ENCODE data around the gene HBM. TPM values are rescaled to one million over a fixed set of nuclear protein-coding genes. Genes with fewer than 3 reads are reported as not detected.
"Not testable (repeated sequence)": the region's sequence is repeated elsewhere in the genome, so short reads cannot be mapped to it uniquely, and the experiment has no call there.

Gene HBM
- total RNA-seq, 1 donor from 2014 or later = 15.0 TPM

DNA sequence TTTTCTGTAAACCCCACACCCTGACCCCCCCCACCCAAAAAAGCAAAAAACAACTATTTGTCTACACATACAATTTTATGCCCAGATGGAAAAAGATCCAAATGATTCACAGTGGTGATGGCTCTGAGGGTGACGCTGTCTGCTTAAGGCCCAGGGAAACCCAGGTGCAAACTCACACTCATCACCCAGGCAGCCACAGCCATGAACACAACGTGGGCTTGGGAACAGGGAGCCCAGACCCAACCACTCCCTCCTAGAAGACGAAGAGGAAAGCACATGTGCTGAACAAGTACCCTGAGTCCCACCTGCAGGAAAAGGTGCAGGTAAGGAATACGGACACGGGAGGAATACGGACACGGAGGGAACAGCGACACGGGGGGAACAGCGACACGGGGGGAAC, 19.9 kb downstream of the HBM start:
- no peak for DNase-seq

DNA sequence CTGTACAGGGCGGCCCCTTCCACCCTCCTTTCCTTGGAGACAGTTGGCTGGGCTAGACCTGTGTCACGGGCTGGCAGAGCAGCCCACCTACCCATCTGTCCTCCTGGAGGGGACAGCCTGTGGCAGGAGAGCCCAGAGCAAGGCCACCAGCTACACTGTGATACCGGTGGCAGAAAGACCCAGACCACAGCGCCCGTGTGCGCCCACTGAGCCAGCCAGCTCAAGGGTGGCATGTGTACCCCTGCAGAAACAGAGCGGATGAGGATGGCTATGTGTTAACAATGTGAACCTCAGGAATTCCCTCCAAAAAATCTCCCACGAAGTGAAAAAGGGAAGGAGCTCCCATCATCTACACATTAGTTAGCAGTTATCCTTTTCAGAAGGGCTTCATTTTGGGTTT, 21.6 kb downstream of the HBM start:
- no peak for DNase-seq

DNA sequence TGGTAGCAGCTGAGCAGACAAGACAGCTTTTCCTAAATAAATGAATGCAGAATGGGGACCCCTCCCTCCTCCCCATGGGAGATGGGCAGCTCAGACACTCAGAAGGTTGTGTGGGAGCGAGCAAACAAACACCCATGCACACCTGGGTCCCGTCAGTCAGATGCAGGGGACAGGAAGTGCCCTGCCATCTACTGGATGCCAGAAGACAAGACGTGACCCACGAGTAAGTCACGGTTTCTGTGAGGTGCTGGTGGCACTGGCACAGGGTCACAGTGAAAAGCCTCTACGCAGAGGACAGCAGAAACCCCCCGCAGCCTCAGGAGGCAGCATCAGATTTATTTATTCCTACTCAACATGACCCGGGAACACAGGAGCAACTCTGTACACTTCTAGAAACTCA, 22.9 kb downstream of the HBM start:
- no peak for DNase-seq

DNA sequence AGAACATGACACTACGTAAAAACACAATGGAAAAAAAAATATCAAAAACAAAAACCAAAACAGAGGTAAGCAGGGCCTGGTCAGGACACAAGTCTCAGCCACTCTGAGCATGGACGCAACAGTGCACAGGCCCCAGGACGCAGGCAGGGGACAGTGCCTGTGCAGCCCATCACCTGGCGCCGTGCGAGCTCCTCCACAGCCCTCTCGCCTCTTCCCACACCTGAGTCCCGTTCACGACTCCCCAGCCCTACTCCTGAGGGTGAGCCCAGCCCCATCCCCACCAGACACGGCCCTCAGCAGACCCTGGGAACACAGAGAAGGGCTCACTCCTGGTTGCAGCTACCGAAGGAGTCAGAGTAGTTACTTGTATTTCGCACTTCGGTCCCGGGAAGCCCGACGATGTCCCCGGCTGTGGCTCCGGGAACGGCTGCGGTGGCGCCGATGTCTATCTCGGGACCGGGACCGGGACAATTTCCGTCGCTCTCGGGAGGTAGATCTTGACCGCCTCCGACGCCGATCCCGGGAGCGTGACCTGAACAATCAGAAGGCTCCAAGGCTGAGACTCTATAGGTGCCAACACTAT, 23.9 kb downstream of the HBM start:
- no peak for DNase-seq

DNA sequence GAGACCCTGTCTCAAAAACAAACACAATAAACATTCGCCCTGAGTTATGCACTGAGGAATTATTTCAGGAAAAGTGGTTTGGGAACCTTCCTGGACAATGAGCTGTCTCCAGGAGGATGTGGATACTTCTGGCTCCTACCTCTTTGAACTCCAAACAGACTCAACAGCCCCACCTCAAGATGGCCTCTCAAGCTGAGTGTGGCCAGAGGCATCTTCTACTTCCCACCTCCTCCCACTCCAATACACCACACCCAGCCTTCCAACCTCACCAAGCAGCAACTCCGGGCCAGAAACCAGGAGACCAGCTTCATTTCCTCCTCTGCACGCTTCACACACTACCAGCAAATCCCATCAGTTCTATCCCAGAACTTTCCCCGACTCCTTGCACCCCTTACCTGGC, 26.1 kb downstream of the HBM start:
- no peak for DNase-seq

DNA sequence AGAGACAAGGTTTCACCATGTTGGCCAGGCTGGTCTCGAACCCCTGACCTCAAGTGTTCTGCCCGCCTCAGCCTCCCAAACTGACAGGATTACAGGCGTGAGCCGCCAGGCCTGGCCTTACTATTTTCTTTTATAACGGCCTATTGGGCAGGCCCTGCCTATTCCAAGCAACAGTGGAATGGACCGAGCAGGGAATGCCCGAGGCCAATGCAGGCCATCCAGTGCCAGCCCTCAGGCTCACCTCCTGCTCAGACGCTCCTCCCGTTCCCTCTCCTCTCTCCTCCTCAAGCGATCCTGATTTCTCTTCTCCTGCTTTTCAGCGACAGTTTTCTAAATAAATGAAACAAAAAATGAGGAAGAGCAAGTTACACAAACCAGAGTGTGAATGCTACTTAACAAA, 26.9 kb downstream of the HBM start:
- no peak for DNase-seq

DNA sequence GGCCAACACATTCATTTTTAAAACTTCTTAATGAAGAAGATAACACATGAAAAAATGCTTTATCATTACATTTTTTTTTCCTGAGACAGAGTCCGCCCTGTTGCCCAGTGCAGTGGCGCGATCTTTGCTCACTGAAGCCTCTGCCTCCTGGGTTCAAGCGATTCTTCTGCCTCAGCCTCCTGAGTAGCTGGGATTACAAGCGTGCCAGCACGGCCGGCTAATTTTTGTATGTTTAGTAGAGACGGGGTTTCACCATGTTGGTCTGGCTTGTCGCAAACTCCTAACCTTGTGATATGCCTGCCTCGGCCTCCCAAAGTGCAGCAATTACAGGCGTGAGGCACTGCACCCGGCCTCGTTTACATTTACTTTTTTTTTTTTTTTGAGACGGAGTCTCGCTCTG, 27.7 kb downstream of the HBM start:
- no peak for DNase-seq

DNA sequence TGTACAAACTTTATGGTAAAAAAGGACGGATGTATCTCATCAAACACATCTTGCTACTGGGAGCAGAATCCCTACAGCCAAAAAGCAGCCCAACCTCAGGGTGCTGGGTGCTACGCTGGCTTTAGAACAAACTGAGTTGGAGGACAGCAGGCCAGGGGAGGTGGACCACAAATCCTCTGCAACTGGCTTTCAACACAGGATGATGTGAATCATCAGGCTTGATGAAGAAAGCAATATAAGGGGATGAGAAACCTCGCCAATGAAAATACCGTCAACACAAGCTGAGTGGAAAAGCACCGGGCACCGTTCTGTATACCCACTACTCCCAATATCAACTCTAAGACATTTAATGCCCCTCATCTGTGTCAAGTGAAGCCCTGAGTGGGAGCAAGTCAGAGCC, 28.7 kb downstream of the HBM start:
- DNase-seq = no peak

DNA sequence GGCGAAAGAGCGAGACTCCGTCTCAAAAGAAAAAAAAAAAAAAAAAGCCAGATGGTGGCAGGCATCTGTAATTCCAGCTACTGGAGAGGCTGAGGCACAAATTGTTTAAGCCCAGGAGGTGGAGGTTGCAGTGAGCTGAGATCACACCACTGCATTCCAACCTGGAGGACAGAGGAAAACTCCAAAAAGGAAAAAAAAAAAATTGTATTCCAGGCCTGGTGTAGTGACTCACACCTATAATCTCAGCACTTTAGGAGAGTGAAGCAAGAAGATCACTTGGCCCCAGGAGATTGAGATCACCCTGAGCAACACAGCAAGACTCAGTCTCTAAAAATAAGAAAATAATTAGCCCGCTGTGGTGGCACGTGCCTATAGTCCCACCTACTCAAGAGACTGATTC, 34.6 kb downstream of the HBM start:
- no peak for DNase-seq

DNA sequence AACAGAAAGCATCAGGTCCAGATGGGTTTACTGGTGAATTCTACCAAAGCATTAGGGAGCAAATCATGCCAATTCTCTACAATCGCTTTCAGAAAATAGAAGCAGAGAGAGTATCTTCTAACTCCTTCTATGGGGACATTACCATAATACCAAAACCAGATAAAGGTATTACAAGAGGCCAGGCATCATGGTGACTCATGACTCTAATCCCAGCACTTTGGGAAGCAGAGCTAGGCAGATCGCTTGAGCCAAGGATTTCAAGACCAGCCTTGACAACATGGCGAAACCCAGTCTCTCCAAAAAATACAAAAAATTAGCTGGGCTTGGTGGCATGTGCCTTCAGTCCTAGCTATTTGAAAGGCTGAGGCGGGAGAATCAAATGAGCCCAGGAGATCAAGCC, 37.5 kb downstream of the HBM start:
- DNase-seq = no peak

DNA sequence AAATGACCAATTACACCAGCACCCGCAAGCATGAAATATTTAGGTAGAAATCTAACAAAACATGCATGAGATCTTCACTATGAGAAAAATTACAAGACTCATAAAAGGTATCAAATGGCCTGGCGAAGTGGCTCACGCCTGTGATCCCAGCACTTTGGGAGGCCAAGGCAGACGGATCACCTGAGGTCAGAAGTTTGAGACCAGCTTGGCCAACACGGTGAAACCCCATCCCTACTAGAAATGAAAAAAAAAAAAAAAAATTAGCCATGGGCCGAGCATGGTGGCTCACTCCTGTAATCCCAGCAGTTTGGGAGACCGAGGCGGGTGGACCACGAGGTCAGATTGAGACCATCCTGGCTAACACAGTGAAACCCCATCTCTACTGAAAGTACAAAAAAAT, 38.3 kb downstream of the HBM start:
- not testable (repeated sequence) for DNase-seq

DNA sequence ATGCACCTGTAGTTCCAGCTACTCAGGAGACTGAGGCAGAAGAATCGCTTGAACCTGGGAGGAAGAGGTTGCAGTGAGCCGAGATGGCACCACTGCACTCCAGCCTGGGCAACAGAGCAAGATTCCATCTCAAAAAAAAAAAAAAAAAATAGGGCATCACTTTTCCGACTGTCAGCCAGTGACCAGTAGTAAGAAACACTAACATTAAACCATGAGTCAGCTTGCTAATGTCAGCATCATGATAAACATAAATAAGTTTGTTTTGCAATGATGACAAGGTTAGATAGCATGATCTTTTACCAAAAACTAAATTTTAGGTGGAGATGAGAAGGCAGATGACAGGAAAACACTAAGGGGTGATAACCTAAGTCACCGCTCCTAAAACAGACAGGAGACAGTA, 43.6 kb downstream of the HBM start:
- DNase-seq = not testable (repeated sequence)

DNA sequence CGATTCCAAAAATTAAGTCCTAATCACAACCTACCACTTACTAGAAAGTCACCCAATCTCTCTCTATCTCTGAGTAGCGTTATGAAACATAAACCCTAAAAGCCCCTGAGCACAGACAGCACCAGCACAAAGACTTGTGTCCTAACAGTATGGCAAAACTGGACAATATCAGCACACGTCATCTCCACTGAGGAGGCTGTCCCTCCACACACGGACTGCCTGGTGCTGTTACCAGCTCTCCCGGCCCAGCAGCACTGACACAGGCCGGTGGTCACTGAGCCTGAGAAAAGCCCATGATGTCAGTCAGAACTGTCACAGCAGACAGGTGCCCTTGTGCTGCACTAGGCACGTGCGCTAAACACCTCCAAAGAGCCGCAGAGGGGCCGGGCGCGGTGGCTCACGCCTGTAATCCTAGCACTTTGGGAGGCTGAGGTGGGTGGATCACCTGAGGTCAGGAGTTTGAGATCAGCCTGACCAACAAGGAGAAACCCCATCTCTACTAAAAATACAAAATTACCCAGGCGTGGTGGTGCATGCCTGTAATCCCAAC, 45.9 kb downstream of the HBM start:
- not testable (repeated sequence) for DNase-seq

DNA sequence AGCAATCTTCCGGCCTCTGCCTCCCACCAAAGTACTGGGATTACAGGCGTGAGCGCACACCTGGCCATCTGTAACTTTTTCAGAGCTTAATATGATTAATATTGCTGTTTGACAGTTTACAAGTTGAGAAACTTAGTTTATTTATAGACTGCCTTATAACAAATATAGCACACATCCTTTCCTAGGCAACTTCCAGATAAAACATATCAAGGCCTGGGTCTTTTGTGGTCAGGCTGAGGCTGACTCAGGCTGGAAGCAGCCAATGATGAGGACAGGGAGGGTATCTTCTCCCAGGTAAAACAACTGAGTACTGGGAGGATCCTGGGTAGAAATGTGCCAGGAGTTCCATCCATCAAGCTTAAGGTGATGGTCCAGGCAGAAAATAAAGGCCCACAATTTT, 47.2 kb downstream of the HBM start:
- DNase-seq = no peak

Small RNAs within 50 kb of the gene (small RNA-seq; reads per million reads assigned to genes)
- not detected for gene RF00019

Other genes starting within 250 kb of the HBM start
- gene POLR3K, start 112.4 kb upstream of the HBM start, total RNA-seq = 2.8 TPM
- 11.4 TPM for gene SNRNP25, start 112.2 kb upstream of the HBM start, total RNA-seq
- gene RHBDF1, start 93.3 kb upstream of the HBM start, total RNA-seq = 3.0 TPM
- 50.7 TPM for gene MPG, start 87.8 kb upstream of the HBM start, total RNA-seq
- 6.1 TPM for gene NPRL3, start 27.3 kb upstream of the HBM start, total RNA-seq
- gene HBZ, start 13.3 kb upstream of the HBM start, total RNA-seq = 0.31 TPM
- 614 TPM for gene HBA2, start 6.9 kb downstream of the HBM start, total RNA-seq
- gene HBA1, start 10.7 kb downstream of the HBM start, total RNA-seq = 270 TPM
- 5.3 TPM for gene HBQ1, start 14.5 kb downstream of the HBM start, total RNA-seq
- gene LUC7L, start 63.5 kb downstream of the HBM start, total RNA-seq = 76.4 TPM
- gene FAM234A, start 68.8 kb downstream of the HBM start, total RNA-seq = 20.7 TPM
- 2.8 TPM for gene RGS11, start 110.0 kb downstream of the HBM start, total RNA-seq
- 35.9 TPM for gene ARHGDIG, start 114.6 kb downstream of the HBM start, total RNA-seq
- 6.4 TPM for gene PDIA2, start 117.2 kb downstream of the HBM start, total RNA-seq
- 18.7 TPM for gene AXIN1, start 186.7 kb downstream of the HBM start, total RNA-seq
- gene MRPL28, start 204.6 kb downstream of the HBM start, total RNA-seq = 28.1 TPM
- 14.3 TPM for gene PGAP6, start 216.0 kb downstream of the HBM start, total RNA-seq
- gene NME4, start 231.2 kb downstream of the HBM start, total RNA-seq = 15.4 TPM
- gene DECR2, start 235.9 kb downstream of the HBM start, total RNA-seq = 7.6 TPM

Measured in occipital lobe (tissue), 3 donors.